ENCODE results near the gene HEATR5A. TPM values are rescaled to one million over a fixed set of nuclear protein-coding genes. Genes with fewer than 3 reads are reported as not detected.

Gene HEATR5A
- total and polyA plus RNA-seq, 2 of the 13 experiments (the other 11 are each of a cell fraction or from before 2014, with no cell fraction given): 36.4 to 105 TPM

DNA sequence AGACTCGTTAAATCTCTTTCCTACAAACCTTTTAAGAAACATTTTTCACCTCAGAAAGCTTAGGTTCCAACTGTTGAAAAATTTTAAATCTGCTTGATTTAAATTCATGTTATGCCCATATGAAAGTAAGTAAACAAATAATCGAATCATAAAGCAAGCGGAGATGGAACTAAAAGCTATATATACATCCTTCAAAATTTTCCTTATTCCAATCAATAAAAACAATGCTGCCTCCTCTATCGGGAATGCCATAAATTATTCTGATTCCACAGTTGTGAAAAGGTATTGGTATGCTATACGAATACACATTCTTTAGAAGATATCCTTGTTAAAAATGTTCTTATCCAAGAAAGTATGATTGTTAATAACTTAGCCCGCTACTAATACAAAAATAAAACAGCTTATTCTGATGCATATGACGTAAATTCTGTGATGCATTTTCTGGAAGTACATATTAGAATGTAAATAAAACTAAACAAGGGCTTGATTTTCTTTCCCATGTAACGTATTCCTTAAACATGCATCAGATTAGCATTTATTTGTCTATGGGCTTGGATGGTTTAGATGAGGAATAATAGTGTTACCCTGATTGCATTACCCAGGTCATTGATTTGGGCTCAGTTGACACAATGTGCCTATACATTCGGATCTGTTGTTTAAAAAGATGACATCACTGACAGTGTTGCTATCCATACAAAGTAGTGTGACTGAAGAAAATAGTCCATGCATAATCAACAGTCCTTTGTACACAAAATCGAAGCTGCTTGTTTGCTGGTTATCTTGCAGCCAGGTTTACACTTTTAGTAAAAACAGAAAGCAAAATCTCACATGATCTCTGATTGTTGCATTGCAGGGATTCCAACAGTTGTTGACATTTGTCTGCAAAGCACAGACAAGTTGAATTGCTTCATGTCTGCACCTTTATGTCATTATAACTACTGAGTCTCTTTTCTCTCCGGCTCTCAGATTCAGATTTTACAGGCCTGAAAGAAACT lies 37.6 kb upstream of the HEATR5A start (continued):
- TF ChIP-seq NR2F6 (IDR thresholded peaks at IDR 0.05) (no peak), NR2F6 (CRISPR knock-in tag; IDR thresholded peaks at IDR 0.05) (no peak), FOXP1 (IDR thresholded peaks at IDR 0.05) (peak; percentile 89), FOXP1 (CRISPR knock-in tag; IDR thresholded peaks at IDR 0.05) (peak; percentile 95), SMARCC2 (IDR thresholded peaks at IDR 0.05) (0 out of 2 replicates have a peak, but pooled peaks have one; percentile 48), DR1 (CRISPR knock-in tag; IDR thresholded peaks at IDR 0.05) (no peak), SSRP1 (CRISPR knock-in tag; IDR thresholded peaks at IDR 0.05) (peak; percentile 55; the same call in 1 of the 2 replicates), HIVEP1 (CRISPR knock-in tag; IDR thresholded peaks at IDR 0.05) (no peak), ERF (CRISPR knock-in tag; IDR thresholded peaks at IDR 0.05) (peak; percentile 65), ZNF614 (CRISPR knock-in tag; IDR thresholded peaks at IDR 0.05; ENCODE audit: borderline replicate concordance) (peak; percentile 49), SATB2 (CRISPR knock-in tag; IDR thresholded peaks at IDR 0.05) (peak; percentile 81; the same call in 1 of the 2 replicates), ZMYM4 (CRISPR knock-in tag; IDR thresholded peaks at IDR 0.05) (peak; percentile 46; the same call in 1 of the 2 replicates), RELA (CRISPR knock-in tag; IDR thresholded peaks at IDR 0.05) (0 out of 2 replicates have a peak, but pooled peaks have one; percentile 37), ZMAT3 (CRISPR knock-in tag; conservative IDR thresholded peaks at IDR 0.05) (peak; percentile 15; the same call in 1 of the 2 replicates), ISX (CRISPR knock-in tag; conservative IDR thresholded peaks at IDR 0.05) (no peak), CEBPB (IDR thresholded peaks at IDR 0.05; ENCODE audit: borderline replicate concordance, low read depth, low read length) (peak; percentile 96), ZNF205 (CRISPR knock-in tag; IDR thresholded peaks at IDR 0.05) (peak; percentile 35; the same call in 1 of the 2 replicates), ZNF772 (CRISPR knock-in tag; IDR thresholded peaks at IDR 0.05) (peak; percentile 40; the same call in 1 of the 2 replicates), CCDC6 (CRISPR knock-in tag; IDR thresholded peaks at IDR 0.05) (no peak), ZNF10 (CRISPR knock-in tag; IDR thresholded peaks at IDR 0.05; ENCODE audit: borderline replicate concordance, low read depth) (no peak), ZNF274 (CRISPR knock-in tag; IDR thresholded peaks at IDR 0.05) (no peak), CREB1 (IDR thresholded peaks at IDR 0.05) (peak; percentile 89), CREB1 (CRISPR knock-in tag; IDR thresholded peaks at IDR 0.05) (peak; percentile 70; the same call in 1 of the 2 replicates)
- TF ChIP-seq, protein P1, sequence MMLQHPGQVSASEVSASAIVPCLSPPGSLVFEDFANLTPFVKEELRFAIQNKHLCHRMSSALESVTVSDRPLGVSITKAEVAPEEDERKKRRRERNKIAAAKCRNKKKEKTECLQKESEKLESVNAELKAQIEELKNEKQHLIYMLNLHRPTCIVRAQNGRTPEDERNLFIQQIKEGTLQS (CRISPR knock-in tag; IDR thresholded peaks at IDR 0.05): peak; percentile 71
- TF ChIP-seq, protein P2, sequence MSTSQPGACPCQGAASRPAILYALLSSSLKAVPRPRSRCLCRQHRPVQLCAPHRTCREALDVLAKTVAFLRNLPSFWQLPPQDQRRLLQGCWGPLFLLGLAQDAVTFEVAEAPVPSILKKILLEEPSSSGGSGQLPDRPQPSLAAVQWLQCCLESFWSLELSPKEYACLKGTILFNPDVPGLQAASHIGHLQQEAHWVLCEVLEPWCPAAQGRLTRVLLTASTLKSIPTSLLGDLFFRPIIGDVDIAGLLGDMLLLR (CRISPR knock-in tag; IDR thresholded peaks at IDR 0.05): no peak
- TF ChIP-seq, protein P3, sequence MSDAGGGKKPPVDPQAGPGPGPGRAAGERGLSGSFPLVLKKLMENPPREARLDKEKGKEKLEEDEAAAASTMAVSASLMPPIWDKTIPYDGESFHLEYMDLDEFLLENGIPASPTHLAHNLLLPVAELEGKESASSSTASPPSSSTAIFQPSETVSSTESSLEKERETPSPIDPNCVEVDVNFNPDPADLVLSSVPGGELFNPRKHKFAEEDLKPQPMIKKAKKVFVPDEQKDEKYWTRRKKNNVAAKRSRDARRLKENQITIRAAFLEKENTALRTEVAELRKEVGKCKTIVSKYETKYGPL (CRISPR knock-in tag; IDR thresholded peaks at IDR 0.05): peak; percentile 35; the same call in 1 of the 2 replicates
